ENCODE data around the gene GNG2.

Gene GNG2

DNA sequence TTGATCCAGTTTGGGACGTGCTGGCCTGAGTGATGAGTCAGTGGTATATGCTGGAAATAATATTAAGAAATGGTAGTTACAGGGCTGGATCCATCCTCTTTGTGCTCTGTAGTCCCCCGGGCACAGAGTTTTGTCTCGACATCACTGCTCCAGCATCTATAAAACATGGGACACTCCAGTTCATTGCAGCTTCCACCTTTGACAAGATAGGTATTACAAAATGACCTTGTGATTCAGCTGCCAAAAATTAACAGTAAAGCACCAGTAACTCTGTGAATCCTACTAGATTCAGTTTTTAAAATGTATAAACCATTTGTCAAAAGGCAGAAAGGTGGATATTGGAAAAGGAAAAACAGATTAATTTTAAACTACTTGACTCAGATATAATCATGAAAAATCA is 14.6 kb upstream of the GNG2 start:
- Histone ChIP-seq H3K79me2 (ENCODE audit: insufficient read depth, low read length) (no peaks in the 10 kb centered on the region), H2AFZ (ENCODE audit: low read depth, low read length, severe bottlenecking) (peak overlapping the region; percentile 72), H3F3A (ENCODE audit: insufficient read depth) (peaks cover 26% of the 10 kb centered on the region), H3K9me3 (ENCODE audit: insufficient read depth, low read length) (no peaks in the 10 kb centered on the region), H3K27ac (ENCODE audit: low read depth, low read length) (peak overlapping the region; percentile 94), H3K4me3 (ENCODE audit: insufficient read depth, low read length, poor library complexity, severe bottlenecking) (peak overlapping the region; percentile 43), H3K9ac (ENCODE audit: low read length) (peak overlapping the region; percentile 52; the same call in 1 of the 2 replicates), H3K4me2 (ENCODE audit: low read depth, low read length, poor library complexity, severe bottlenecking) (peak overlapping the region; percentile 92), H3K27me3 (ENCODE audit: low read length) (no peaks in the 10 kb centered on the region), H4K20me1 (ENCODE audit: low read depth, low read length) (no peaks in the 10 kb centered on the region), H3K36me3 (ENCODE audit: low read length) (no peaks in the 10 kb centered on the region), H3K9me2 (replicated peaks; ENCODE audit: insufficient read depth, low read length) (no peaks in the 10 kb centered on the region)
- TF ChIP-seq, protein P1, sequence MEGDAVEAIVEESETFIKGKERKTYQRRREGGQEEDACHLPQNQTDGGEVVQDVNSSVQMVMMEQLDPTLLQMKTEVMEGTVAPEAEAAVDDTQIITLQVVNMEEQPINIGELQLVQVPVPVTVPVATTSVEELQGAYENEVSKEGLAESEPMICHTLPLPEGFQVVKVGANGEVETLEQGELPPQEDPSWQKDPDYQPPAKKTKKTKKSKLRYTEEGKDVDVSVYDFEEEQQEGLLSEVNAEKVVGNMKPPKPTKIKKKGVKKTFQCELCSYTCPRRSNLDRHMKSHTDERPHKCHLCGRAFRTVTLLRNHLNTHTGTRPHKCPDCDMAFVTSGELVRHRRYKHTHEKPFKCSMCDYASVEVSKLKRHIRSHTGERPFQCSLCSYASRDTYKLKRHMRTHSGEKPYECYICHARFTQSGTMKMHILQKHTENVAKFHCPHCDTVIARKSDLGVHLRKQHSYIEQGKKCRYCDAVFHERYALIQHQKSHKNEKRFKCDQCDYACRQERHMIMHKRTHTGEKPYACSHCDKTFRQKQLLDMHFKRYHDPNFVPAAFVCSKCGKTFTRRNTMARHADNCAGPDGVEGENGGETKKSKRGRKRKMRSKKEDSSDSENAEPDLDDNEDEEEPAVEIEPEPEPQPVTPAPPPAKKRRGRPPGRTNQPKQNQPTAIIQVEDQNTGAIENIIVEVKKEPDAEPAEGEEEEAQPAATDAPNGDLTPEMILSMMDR (IDR thresholded peaks at IDR 0.05; ENCODE audit: insufficient read depth, low read length, poor library complexity, severe bottlenecking) = no peak
- TF ChIP-seq EZH2phosphoT487 (conservative IDR thresholded peaks at IDR 0.05; ENCODE audit: low read length) = no peak

DNA sequence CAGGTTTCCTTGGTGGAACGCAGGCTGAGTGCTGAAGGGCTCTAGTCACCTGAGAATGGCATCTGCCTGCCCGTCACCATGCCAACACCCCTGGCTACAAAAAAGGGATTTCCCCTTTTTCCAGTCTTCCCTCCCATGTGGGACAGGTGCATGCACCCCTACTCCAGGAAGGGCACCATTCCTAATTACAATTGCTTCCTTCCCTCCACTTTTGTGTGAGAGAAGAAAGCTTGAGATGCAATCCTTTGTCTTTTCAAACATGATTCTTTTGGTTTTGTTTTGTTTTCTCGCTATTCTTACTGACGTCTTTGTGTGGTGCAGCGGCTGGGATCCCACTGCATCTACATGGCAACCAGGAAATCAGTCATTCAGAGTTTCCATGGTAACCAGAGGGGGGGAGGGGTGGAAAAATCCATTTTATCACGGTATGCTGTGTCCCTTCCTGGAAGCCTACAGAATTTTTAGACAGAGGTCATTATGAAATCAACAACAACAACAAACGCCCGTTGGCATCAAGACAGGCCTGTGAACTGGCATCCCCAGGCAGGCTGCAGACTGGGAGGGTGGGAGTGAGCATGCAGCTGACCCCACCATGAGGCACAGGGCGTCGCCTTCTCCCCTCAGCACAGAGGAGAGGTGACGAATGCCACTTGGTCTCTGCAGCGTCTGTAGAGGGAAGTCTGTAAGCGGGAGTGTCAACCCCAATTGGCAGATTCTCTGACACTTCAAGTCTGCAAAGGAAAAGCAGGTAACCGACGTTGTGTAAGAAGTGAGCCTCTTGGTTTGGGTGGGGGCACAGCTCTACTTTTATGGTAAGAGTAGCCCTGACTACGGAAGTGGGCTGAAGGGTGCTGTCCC is 13.6 kb upstream of the GNG2 start:
- Histone ChIP-seq H2AFZ (ENCODE audit: low read depth, low read length, severe bottlenecking) (peak overlapping the region; percentile 86), H3K4me2 (ENCODE audit: low read depth, low read length, poor library complexity, severe bottlenecking) (peak overlapping the region; percentile 92), H3K4me3 (ENCODE audit: insufficient read depth, low read length, poor library complexity, severe bottlenecking) (peak overlapping the region; percentile 43), H3K36me3 (ENCODE audit: low read length) (no peaks in the 10 kb centered on the region), H3K27me3 (ENCODE audit: low read length) (no peaks in the 10 kb centered on the region), H4K20me1 (ENCODE audit: low read depth, low read length) (no peaks in the 10 kb centered on the region), H3K27ac (ENCODE audit: low read depth, low read length) (peak overlapping the region; percentile 94), H3K9ac (ENCODE audit: low read length) (peak overlapping the region; percentile 52), H3K9me3 (ENCODE audit: insufficient read depth, low read length) (no peaks in the 10 kb centered on the region), H3F3A (ENCODE audit: insufficient read depth) (peaks cover 26% of the 10 kb centered on the region), H3K79me2 (ENCODE audit: insufficient read depth, low read length) (no peaks in the 10 kb centered on the region), H3K9me2 (replicated peaks; ENCODE audit: insufficient read depth, low read length) (no peaks in the 10 kb centered on the region)
- TF ChIP-seq, protein P1 (IDR thresholded peaks at IDR 0.05; ENCODE audit: insufficient read depth, low read length, poor library complexity, severe bottlenecking) = no peak
- TF ChIP-seq EZH2phosphoT487 (conservative IDR thresholded peaks at IDR 0.05; ENCODE audit: low read length) = no peak

GRCh38 chr14:51847489-51847796 is 13.0 kb upstream of the GNG2 start:
- no peaks in the 10 kb centered on the region for H3K27me3 ChIP-seq (ENCODE audit: low read length)
- peak overlapping the region; percentile 86 for H2AFZ ChIP-seq (ENCODE audit: low read depth, low read length, severe bottlenecking)
- no peaks in the 10 kb centered on the region for H3K9me2 ChIP-seq (replicated peaks; ENCODE audit: insufficient read depth, low read length)
- H4K20me1 ChIP-seq (ENCODE audit: low read depth, low read length) = no peaks in the 10 kb centered on the region
- peak overlapping the region; percentile 94 for H3K27ac ChIP-seq (ENCODE audit: low read depth, low read length)
- TF ChIP-seq, protein P1 (IDR thresholded peaks at IDR 0.05; ENCODE audit: insufficient read depth, low read length, poor library complexity, severe bottlenecking) = no peak
- no peak for TF ChIP-seq EZH2phosphoT487 (conservative IDR thresholded peaks at IDR 0.05; ENCODE audit: low read length)
- H3K4me3 ChIP-seq (ENCODE audit: insufficient read depth, low read length, poor library complexity, severe bottlenecking) = peak overlapping the region; percentile 32
- H3K4me2 ChIP-seq (ENCODE audit: low read depth, low read length, poor library complexity, severe bottlenecking) = peak overlapping the region; percentile 92
- H3K36me3 ChIP-seq (ENCODE audit: low read length) = no peaks in the 10 kb centered on the region
- H3F3A ChIP-seq (ENCODE audit: insufficient read depth) = peaks cover 26% of the 10 kb centered on the region
- H3K9ac ChIP-seq (ENCODE audit: low read length) = peak overlapping the region; percentile 52
- no peaks in the 10 kb centered on the region for H3K9me3 ChIP-seq (ENCODE audit: insufficient read depth, low read length)
- no peaks in the 10 kb centered on the region for H3K79me2 ChIP-seq (ENCODE audit: insufficient read depth, low read length)
